GM12873 (cell line): ENCODE results near the gene LYSET.

ENCODE experiments used
- CTCF ChIP-seq: IDR thresholded peaks from 2 replicates; pipeline ENCODE4 v1.5.1; 2012; ENCODE audit warnings: low read depth, mild to moderate bottlenecking, moderate library complexity, low read length, control low read depth; ENCODE audit not compliant: insufficient read depth; ENCODE audit errors: missing control alignments

The LYSET gene

GRCh38 chr14:93212432-93212831 is 27.3 kb downstream of the LYSET start:
- TF ChIP-seq CTCF, result no peak

- no peak for TF ChIP-seq CTCF
Measured at GRCh38 chr14:93214598-93214997, 29.5 kb downstream of the LYSET start.

GRCh38 chr14:93219103-93219726 is 34.1 kb downstream of the LYSET start:
- TF ChIP-seq CTCF, result peak; percentile 78

GRCh38 chr14:93220509-93220908 is 35.4 kb downstream of the LYSET start:
- TF ChIP-seq CTCF, result no peak

GRCh38 chr14:93223565-93223964 is 38.4 kb downstream of the LYSET start:
- no peak for TF ChIP-seq CTCF

- no peak for TF ChIP-seq CTCF
Measured at GRCh38 chr14:93228550-93228949, 43.4 kb downstream of the LYSET start.

- no peak for TF ChIP-seq CTCF
Measured at GRCh38 chr14:93230539-93230938, 45.4 kb downstream of the LYSET start.
